Upper lobe of left lung (tissue), 6 donors: ENCODE results near the gene NCS1. TPM values are rescaled to one million over a fixed set of nuclear protein-coding genes. Genes with fewer than 3 reads are reported as not detected.

Source experiments
- ATAC-seq, 2 donors: fragments of 200-7000 bp; cut with Tn5 transposase; one replicate each; pipeline ENCODE4 v1.9.1; 2022; ENCODE audit warnings: mild to moderate bottlenecking in 2 of 2, moderate library complexity in 2 of 2; ENCODE audit not compliant: low FRiP score in 2 of 2
- DNase-seq, 2 donors: peaks; one replicate each; pipeline ENCODE4 v3.0.0-alpha.2; 2019 to 2020
- H3K27ac ChIP-seq, 4 donors: fragments of 200-600 bp; sonication (generic); one replicate each; pipeline ENCODE4 v1.5.1; 2016 to 2019
- H3K27me3 ChIP-seq, 4 donors: fragments of 200-600 bp; sonication (generic); one replicate each; pipeline ENCODE4 v1.5.1; 2017 to 2019
- H3K36me3 ChIP-seq, 4 donors: fragments of 200-600 bp; sonication (generic); one replicate each; pipeline ENCODE4 v1.5.1; 2016 to 2019
- H3K4me1 ChIP-seq, 4 donors: fragments of 200-600 bp; sonication (generic); one replicate each; pipeline ENCODE4 v1.5.1; 2018 to 2019
- H3K4me3 ChIP-seq, 4 donors: fragments of 200-600 bp; sonication (generic); one replicate each; pipeline ENCODE4 v1.5.1; 2017 to 2019; ENCODE audit warnings: mild to moderate bottlenecking in 2 of 4, moderate library complexity in 1 of 4
- H3K9me3 ChIP-seq, 4 donors: fragments of 200-600 bp; sonication (generic); one replicate each; pipeline ENCODE4 v1.5.1; 2018 to 2019
- CTCF ChIP-seq, 6 experiments: fragments of 450-650 bp in 4 of 6; fragments of 200-600 bp in 2 of 6; sonication (generic) in 2 of 6; IDR thresholded peaks; one replicate each; pipeline ENCODE4 v1.5.1; 2016 to 2019; ENCODE audit warnings: antibody characterized with exemption in 6 of 6
- EP300 ChIP-seq, 4 donors: sonication (generic); formaldehyde crosslinking; IDR thresholded peaks; one replicate each; pipeline ENCODE4 v1.5.1; 2017; ENCODE audit warnings: antibody characterized with exemption in 4 of 4, control low read depth in 2 of 4
- POLR2A ChIP-seq, 4 donors: fragments of 450-650 bp; IDR thresholded peaks; one replicate each; pipeline ENCODE4 v1.5.1; 2016 to 2017; ENCODE audit warnings: antibody characterized with exemption in 4 of 4, mild to moderate bottlenecking in 2 of 4
- POLR2AphosphoS5 ChIP-seq, 2 donors: sonication (generic); formaldehyde crosslinking; IDR thresholded peaks; one replicate each; pipeline ENCODE4 v1.5.1; 2017; ENCODE audit warnings: antibody characterized with exemption in 2 of 2
- WGBS, 2 donors: methylation state at CpG; one replicate each; pipeline ENCODE4 v1.1.5; 2017 to 2018; 5-methylcytosine and 5-hydroxymethylcytosine counted together
- total RNA-seq, 6 donors: library from RNA; depleted of rRNA in 4 of 6; stranded (reverse); fragments of >200 nt in 4 of 6; gene quantifications; one replicate each; pipeline versions ENCODE4 v1.1.0 to v1.2.1, GENCODE V29; 2016 to 2021
- donor health status: DM: no; HTN: no; CAD: no; lungs with moderate emphysema.
- donor health status: DM: no; HTN: yes; CAD: no; lungs with severe emphysema.

Gene NCS1
- total RNA-seq, 6 donors from 2014 or later = 2.7 to 10.0 (median 3.9) TPM

GRCh38 chr9:130239741-130240241 is 67.6 kb downstream of the NCS1 start:
- no peak for TF ChIP-seq POLR2A (IDR thresholded peaks at IDR 0.05)
- no peak for ATAC-seq
- Histone ChIP-seq H3K4me3 (no peak overlapping the region), H3K4me1 (peaks cover 6 to 27% (median 16%) of the 10 kb centered on the region in 4 donors), H3K27ac (no peak overlapping the region), H3K36me3 (no peaks in the 10 kb centered on the region), H3K9me3 (no peaks in the 10 kb centered on the region), H3K27me3 (no peaks in the 10 kb centered on the region)
- no peak for DNase-seq
- WGBS, 2 donors = 66 to 70% methylated on average over 7 to 8 of the region's 9 CpGs

- no peak overlapping the region for H3K27ac ChIP-seq
- no peaks in the 10 kb centered on the region for H3K27me3 ChIP-seq
- no peaks in the 10 kb centered on the region for H3K9me3 ChIP-seq
- DNase-seq (peak in 1 of 2 donors; percentile 66), ATAC-seq (peak; percentile 28 to 82)
- H3K4me1 ChIP-seq = peaks cover 6 to 27% (median 16%) of the 10 kb centered on the region in 4 donors
- 80 to 88% methylated on average over 5 of the region's 5 CpGs for WGBS, 2 donors
- H3K36me3 ChIP-seq = no peaks in the 10 kb centered on the region
- H3K4me3 ChIP-seq = no peak overlapping the region
- no peak for TF ChIP-seq CTCF (IDR thresholded peaks at IDR 0.05)
- no peak for TF ChIP-seq EP300 (IDR thresholded peaks at IDR 0.05)
- no peak for TF ChIP-seq POLR2AphosphoS5 (IDR thresholded peaks at IDR 0.05)
- TF ChIP-seq POLR2A (IDR thresholded peaks at IDR 0.05) = no peak
These were observed 68.4 kb downstream of the NCS1 start for GRCh38 chr9:130240410-130241197.

GRCh38 chr9:130241198-130241535 is 69.0 kb downstream of the NCS1 start:
- Histone ChIP-seq H3K36me3 (no peaks in the 10 kb centered on the region), H3K27ac (no peak overlapping the region), H3K4me3 (no peak overlapping the region), H3K9me3 (no peaks in the 10 kb centered on the region), H3K27me3 (no peaks in the 10 kb centered on the region), H3K4me1 (peaks cover 6 to 22% (median 13%) of the 10 kb centered on the region in 4 donors)
- no peak for TF ChIP-seq CTCF (IDR thresholded peaks at IDR 0.05)
- TF ChIP-seq POLR2AphosphoS5 (IDR thresholded peaks at IDR 0.05) = no peak
- no peak for TF ChIP-seq POLR2A (IDR thresholded peaks at IDR 0.05)
- TF ChIP-seq EP300 (IDR thresholded peaks at IDR 0.05) = no peak
- DNase-seq (no peak), ATAC-seq (no peak)
- 83 to 86% methylated on average over 1 of the region's 1 CpG for WGBS, 2 donors

- Histone ChIP-seq H3K4me3 (peak overlapping the region in 1 of 4 donors; percentile 1), H3K36me3 (no peaks in the 10 kb centered on the region), H3K27me3 (no peaks in the 10 kb centered on the region), H3K4me1 (peaks cover 3 to 11% (median 7%) of the 10 kb centered on the region in 4 donors), H3K27ac (no peak overlapping the region), H3K9me3 (no peaks in the 10 kb centered on the region)
- no peak for TF ChIP-seq POLR2AphosphoS5 (IDR thresholded peaks at IDR 0.05)
- TF ChIP-seq EP300 (IDR thresholded peaks at IDR 0.05) = no peak
- no peak for TF ChIP-seq CTCF (IDR thresholded peaks at IDR 0.05)
- no peak for TF ChIP-seq POLR2A (IDR thresholded peaks at IDR 0.05)
- ATAC-seq (no peak), DNase-seq (no peak)
- 81 to 87% methylated on average over 9 to 11 of the region's 11 CpGs for WGBS, 2 donors
These were observed 70.2 kb downstream of the NCS1 start for GRCh38 chr9:130242270-130243014.
